HEK293 (cell line): Measurements from ENCODE around the gene SEMA4D.

Experiments used
- KLF7 ChIP-seq: fragments of 450-650 bp; formaldehyde crosslinking; IDR thresholded peaks from 2 replicates; pipeline ENCODE4 v1.5.1; 2016; ENCODE audit warnings: missing biosample characterization, missing genetic modification characterization, borderline replicate concordance
- YY1 ChIP-seq: fragments of 450-650 bp; formaldehyde crosslinking; IDR thresholded peaks from 2 replicates; pipeline ENCODE4 v1.5.1; 2018; ENCODE audit warnings: missing biosample characterization, missing genetic modification characterization
- ZBTB7A ChIP-seq: fragments of 450-650 bp; formaldehyde crosslinking; IDR thresholded peaks from 2 replicates; pipeline ENCODE4 v1.5.1; 2016; ENCODE audit warnings: low read depth, missing biosample characterization, missing genetic modification characterization
- ZEB2 ChIP-seq: fragments of 450-650 bp; formaldehyde crosslinking; IDR thresholded peaks from 2 replicates; pipeline ENCODE4 v1.5.1; 2016; ENCODE audit warnings: missing biosample characterization, missing genetic modification characterization
- ZNF248 ChIP-seq: fragments of 450-650 bp; formaldehyde crosslinking; IDR thresholded peaks from 2 replicates; pipeline ENCODE4 v1.5.1; 2017; ENCODE audit warnings: missing biosample characterization, missing genetic modification characterization
- ZNF335 ChIP-seq: fragments of 450-650 bp; formaldehyde crosslinking; conservative IDR thresholded peaks from 2 replicates; pipeline ENCODE4 v1.5.1; 2016; ENCODE audit warnings: missing biosample characterization, missing genetic modification characterization
- ZNF404 ChIP-seq: fragments of 450-650 bp; formaldehyde crosslinking; IDR thresholded peaks from 2 replicates; pipeline ENCODE4 v1.5.1; 2017; ENCODE audit warnings: missing biosample characterization, missing genetic modification characterization
- ZNF544 ChIP-seq: fragments of 450-650 bp; formaldehyde crosslinking; IDR thresholded peaks from 2 replicates; pipeline ENCODE4 v1.5.0; 2017; ENCODE audit warnings: missing biosample characterization, missing genetic modification characterization
- TF ChIP-seq, protein P1 (sequence below): fragments of 450-650 bp; formaldehyde crosslinking; IDR thresholded peaks from 2 replicates; pipeline ENCODE4 v1.5.1; 2016; ENCODE audit warnings: missing biosample characterization, missing genetic modification characterization

DNA sequence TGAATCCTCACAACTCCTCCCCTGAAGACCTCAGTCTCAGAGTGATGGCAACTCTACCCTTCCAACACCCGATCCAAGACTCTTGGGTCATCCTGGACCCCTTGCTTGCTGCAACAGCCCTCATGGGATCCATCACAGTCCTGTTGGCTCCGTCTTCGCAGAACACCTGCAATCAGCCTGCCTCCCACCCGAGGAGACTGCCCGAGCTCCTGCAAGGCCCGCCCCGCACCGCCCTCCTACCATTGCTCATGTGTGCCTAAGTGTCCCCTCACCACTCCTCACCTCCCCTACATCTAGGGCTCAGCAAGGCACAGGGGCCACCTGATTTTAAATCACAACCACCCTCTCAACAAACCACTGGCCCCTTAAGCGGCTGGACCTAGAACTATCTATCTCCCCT, 5.3 kb downstream of the SEMA4D start:
- TF ChIP-seq ZBTB7A (no peak), ZNF404 (tag by site-specific recombination) (no peak), YY1 (tag by site-specific recombination) (no peak), KLF7 (no peak), ZNF544 (tag by site-specific recombination) (no peak), ZNF248 (tag by site-specific recombination) (no peak), ZEB2 (tag by site-specific recombination) (no peak), ZNF335 (tag by site-specific recombination) (no peak)
- TF ChIP-seq, protein P1, sequence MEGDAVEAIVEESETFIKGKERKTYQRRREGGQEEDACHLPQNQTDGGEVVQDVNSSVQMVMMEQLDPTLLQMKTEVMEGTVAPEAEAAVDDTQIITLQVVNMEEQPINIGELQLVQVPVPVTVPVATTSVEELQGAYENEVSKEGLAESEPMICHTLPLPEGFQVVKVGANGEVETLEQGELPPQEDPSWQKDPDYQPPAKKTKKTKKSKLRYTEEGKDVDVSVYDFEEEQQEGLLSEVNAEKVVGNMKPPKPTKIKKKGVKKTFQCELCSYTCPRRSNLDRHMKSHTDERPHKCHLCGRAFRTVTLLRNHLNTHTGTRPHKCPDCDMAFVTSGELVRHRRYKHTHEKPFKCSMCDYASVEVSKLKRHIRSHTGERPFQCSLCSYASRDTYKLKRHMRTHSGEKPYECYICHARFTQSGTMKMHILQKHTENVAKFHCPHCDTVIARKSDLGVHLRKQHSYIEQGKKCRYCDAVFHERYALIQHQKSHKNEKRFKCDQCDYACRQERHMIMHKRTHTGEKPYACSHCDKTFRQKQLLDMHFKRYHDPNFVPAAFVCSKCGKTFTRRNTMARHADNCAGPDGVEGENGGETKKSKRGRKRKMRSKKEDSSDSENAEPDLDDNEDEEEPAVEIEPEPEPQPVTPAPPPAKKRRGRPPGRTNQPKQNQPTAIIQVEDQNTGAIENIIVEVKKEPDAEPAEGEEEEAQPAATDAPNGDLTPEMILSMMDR (tag by site-specific recombination): no peak
